Caco-2 (cell line): ENCODE measurements around the gene SOD3. TPM values are rescaled to one million over a fixed set of nuclear protein-coding genes. Genes with fewer than 3 reads are reported as not detected.
A peak's percentile ranks its signal among the peaks of the same experiment; 100 is the strongest.

ENCODE experiments used
- BruUV-seq: library from RNA; stranded (reverse); fragments of 400-500 nt; replicated peaks from 2 replicates; lab custom pipeline; 2021; lab: Mats Ljungman, UMichigan
- CTCF ChIA-PET: fragments of 300-600 bp; sonication (Branson Sonifier 250); formaldehyde crosslinking; loops from one replicate; lab custom pipeline; 2022; ENCODE audit warnings: antibody characterized with exemption; lab: Charles Lee
- POLR2A ChIA-PET: fragments of 300-600 bp; sonication (Branson Sonifier 250); formaldehyde crosslinking; loops from one replicate; lab custom pipeline; 2022; ENCODE audit warnings: antibody characterized with exemption; lab: Charles Lee
- DNase-seq, 2 experiments: peaks; one replicate each; pipeline versions ENCODE4 v3.0.0 to v3.0.0-alpha.2; 2020 to 2022
- H3K27me3 ChIP-seq: replicated peaks from 2 replicates; pipeline ENCODE4 v1.6.0; 2011; ENCODE audit warnings: low read length; ENCODE audit not compliant: control insufficient read depth, insufficient read depth
- H3K36me3 ChIP-seq: 2 replicates; pipeline ENCODE4 v1.5.1; 2011; ENCODE audit warnings: low read length; ENCODE audit not compliant: control insufficient read depth, insufficient read depth
- H3K4me1 ChIP-seq: fragments of 250-450 bp; sonication (Bioruptor Pico); 2 replicates; pipeline ENCODE4 v1.5.1; 2020; ENCODE audit warnings: mild to moderate bottlenecking
- H3K4me3 ChIP-seq: 2 replicates; pipeline ENCODE4 v1.5.1; 2011; ENCODE audit warnings: low read depth, mild to moderate bottlenecking, control low read depth, low read length
- H3K9me3 ChIP-seq: fragments of 250-450 bp; sonication (Bioruptor Pico); 2 replicates; pipeline ENCODE4 v1.5.1; 2020; ENCODE audit warnings: mild to moderate bottlenecking, moderate library complexity
- H3K27ac Mint-ChIP-seq: one replicate; pipeline ENCODE4 v1.8.0; 2022; ENCODE audit warnings: mixed read lengths; ENCODE audit not compliant: unreplicated experiment
- H3K27me3 Mint-ChIP-seq: one replicate; pipeline ENCODE4 v1.8.0; 2022; ENCODE audit warnings: mixed read lengths; ENCODE audit not compliant: insufficient read depth, unreplicated experiment
- H3K36me3 Mint-ChIP-seq: one replicate; pipeline ENCODE4 v1.8.0; 2022; ENCODE audit warnings: mild to moderate bottlenecking, mixed read lengths; ENCODE audit not compliant: insufficient read depth, unreplicated experiment
- H3K4me1 Mint-ChIP-seq: one replicate; pipeline ENCODE4 v1.8.0; 2022; ENCODE audit warnings: low read depth, mixed read lengths; ENCODE audit not compliant: unreplicated experiment
- H3K4me3 Mint-ChIP-seq: one replicate; pipeline ENCODE4 v1.8.0; 2022; ENCODE audit warnings: mild to moderate bottlenecking, moderate library complexity, mixed read lengths; ENCODE audit not compliant: unreplicated experiment
- H3K9me3 Mint-ChIP-seq: one replicate; pipeline ENCODE4 v1.8.0; 2022; ENCODE audit warnings: mixed read lengths; ENCODE audit not compliant: unreplicated experiment
- CTCF ChIP-seq, 2 experiments: fragments of 200-600 bp in 1 of 2; IDR thresholded peaks; 1 replicate in 1 of 2; 2 replicates in 1 of 2; pipeline versions ENCODE4 v1.5.1 to v1.8.0; 2011 to 2022; ENCODE audit warnings: antibody characterized with exemption in 1 of 2, control low read depth in 1 of 2, inconsistent platforms in 1 of 2, low read depth in 1 of 2, low read length in 1 of 2, mild to moderate bottlenecking in 1 of 2, moderate library complexity in 1 of 2; ENCODE audit not compliant: insufficient read depth in 1 of 2, severe bottlenecking in 1 of 2, unreplicated experiment in 1 of 2
- intact Hi-C: fragments of 100-400 bp; cut with micrococcal nuclease; formaldehyde crosslinking; loops from one replicate; pipeline ENCODE4 v1.10.0; 2022; ENCODE audit not compliant: unreplicated experiment
- total RNA-seq: library from RNA; stranded (reverse); gene quantifications from 2 replicates; pipeline ENCODE4 v1.2.3, GENCODE V29; 2022

SOD3 gene
- total RNA-seq, 1 experiment from 2014 or later, result 6.6 TPM

DNA sequence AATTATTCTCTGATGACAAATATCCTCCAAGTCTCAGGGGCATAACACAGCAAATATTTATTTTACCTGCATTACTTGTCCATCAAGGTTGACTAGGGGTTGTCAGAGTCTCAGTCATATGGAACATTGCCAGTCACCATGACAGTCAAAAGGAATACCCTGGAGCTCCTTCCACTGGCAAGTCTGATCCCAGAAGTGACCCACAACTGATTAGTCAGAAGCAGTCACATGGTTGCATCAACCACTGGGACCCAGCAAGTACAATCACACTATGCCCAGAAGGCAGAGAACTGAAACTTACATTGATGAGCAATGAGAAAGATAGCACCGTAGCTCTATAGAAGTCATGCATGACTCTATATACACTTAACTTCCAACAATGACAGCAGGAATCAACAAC, 41.9 kb upstream of the SOD3 start:
- H3K27ac Mint-ChIP-seq, result no peak overlapping the region
- BruUV-seq, result no TSS peak
- ChIA-PET POLR2A (no interaction called here), CTCF (no interaction called here)
- H3K36me3 Mint-ChIP-seq, result no peaks in the 10 kb centered on the region
- Histone ChIP-seq H3K4me1 (no peaks in the 10 kb centered on the region), H3K36me3 (no peaks in the 10 kb centered on the region), H3K27me3 (no peaks in the 10 kb centered on the region), H3K9me3 (peaks cover 9% of the 10 kb centered on the region; the same call in 1 of the 2 replicates), H3K4me3 (no peak overlapping the region)
- intact Hi-C loops, result no loop called here
- no peak overlapping the region for H3K4me3 Mint-ChIP-seq
- H3K4me1 Mint-ChIP-seq, result no peaks in the 10 kb centered on the region
- no peaks in the 10 kb centered on the region for H3K27me3 Mint-ChIP-seq
- no peak for TF ChIP-seq CTCF (IDR thresholded peaks at IDR 0.05; ENCODE audit: insufficient read depth in 1 of 2, low read depth in 1 of 2, low read length in 1 of 2, severe bottlenecking in 1 of 2, unreplicated experiment in 1 of 2)
- peaks cover 23% of the 10 kb centered on the region for H3K9me3 Mint-ChIP-seq
- DNase-seq, result no peak

DNA sequence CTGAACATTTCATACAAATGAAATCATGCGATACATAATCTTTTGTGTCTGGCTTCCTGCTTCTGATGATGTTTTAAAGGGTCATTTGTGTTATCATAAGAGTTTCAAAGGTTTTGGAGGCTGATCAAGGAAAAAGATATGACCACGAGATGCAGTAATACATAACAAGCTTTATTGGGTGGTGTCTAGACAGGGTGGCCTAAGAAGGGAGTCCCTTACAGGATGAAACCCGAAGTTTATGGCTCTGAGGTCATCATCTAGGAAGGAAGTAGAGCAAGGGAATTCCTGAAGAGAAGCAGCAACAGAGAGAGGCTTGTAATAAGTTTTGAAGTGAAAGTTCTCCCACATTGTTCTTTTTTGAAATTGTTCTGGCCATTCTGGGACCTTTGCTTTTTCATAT, 40.8 kb upstream of the SOD3 start:
- ChIA-PET POLR2A (no interaction called here), CTCF (no interaction called here)
- intact Hi-C loops, result no loop called here
- no peak overlapping the region for H3K27ac Mint-ChIP-seq
- no peak overlapping the region for H3K4me3 ChIP-seq
- H3K9me3 ChIP-seq, result peaks cover 9% of the 10 kb centered on the region; the same call in 1 of the 2 replicates
- H3K27me3 ChIP-seq, result no peaks in the 10 kb centered on the region
- peaks cover 23% of the 10 kb centered on the region for H3K9me3 Mint-ChIP-seq
- TF ChIP-seq CTCF (IDR thresholded peaks at IDR 0.05; ENCODE audit: insufficient read depth in 1 of 2, low read depth in 1 of 2, low read length in 1 of 2, severe bottlenecking in 1 of 2, unreplicated experiment in 1 of 2), result no peak
- BruUV-seq, result no TSS peak
- H3K4me1 ChIP-seq, result no peaks in the 10 kb centered on the region
- H3K27me3 Mint-ChIP-seq, result no peaks in the 10 kb centered on the region
- no peaks in the 10 kb centered on the region for H3K4me1 Mint-ChIP-seq
- no peaks in the 10 kb centered on the region for H3K36me3 ChIP-seq
- DNase-seq, result no peak
- H3K36me3 Mint-ChIP-seq, result no peaks in the 10 kb centered on the region
- no peak overlapping the region for H3K4me3 Mint-ChIP-seq

DNA sequence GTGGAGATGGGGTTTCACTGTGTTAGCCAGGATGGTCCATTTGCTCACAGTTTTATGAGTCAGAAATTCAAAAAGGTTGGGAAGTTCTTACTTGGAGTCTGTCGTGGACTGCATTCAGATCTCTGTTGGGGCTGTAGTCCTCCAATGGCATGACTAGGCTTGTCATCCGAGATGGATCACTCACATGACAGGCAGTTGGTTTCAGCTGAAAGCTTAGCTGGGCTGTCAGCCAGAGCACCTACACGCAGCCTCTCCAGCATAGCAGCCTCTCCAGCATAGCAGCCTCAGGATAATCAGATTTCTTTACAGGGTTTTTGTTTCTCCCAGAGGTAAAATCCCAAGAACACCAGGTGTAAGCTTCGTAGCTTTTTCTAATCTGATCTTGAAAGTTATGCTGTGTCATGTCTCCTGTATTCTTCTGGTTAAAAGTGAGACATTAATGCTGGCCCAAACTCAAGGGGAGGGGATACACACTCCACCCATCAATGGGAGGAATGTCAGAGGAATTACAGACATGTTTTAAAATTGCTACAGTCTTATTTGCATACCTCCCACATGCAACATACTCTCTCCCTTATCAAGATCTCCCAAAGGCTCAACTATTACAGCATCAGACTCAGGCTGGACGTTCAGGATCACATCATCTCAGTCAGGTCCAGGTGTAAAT, 31.6 kb upstream of the SOD3 start:
- no peak for TF ChIP-seq CTCF (IDR thresholded peaks at IDR 0.05; ENCODE audit: insufficient read depth in 1 of 2, low read depth in 1 of 2, low read length in 1 of 2, severe bottlenecking in 1 of 2, unreplicated experiment in 1 of 2)
- Mint-ChIP-seq H3K4me3 (no peak overlapping the region), H3K4me1 (peaks cover 8% of the 10 kb centered on the region), H3K27me3 (no peaks in the 10 kb centered on the region), H3K9me3 (peaks cover 6% of the 10 kb centered on the region), H3K36me3 (no peaks in the 10 kb centered on the region), H3K27ac (peak overlapping the region; percentile 53)
- CTCF ChIA-PET, result no interaction called here
- H3K4me1 ChIP-seq, result peaks cover 9% of the 10 kb centered on the region
- H3K36me3 ChIP-seq, result no peaks in the 10 kb centered on the region
- H3K9me3 ChIP-seq, result no peaks in the 10 kb centered on the region
- no peaks in the 10 kb centered on the region for H3K27me3 ChIP-seq
- peak; percentile 36 to 53 for DNase-seq
- H3K4me3 ChIP-seq, result no peak overlapping the region
- intact Hi-C loops, result loop anchor here (1.0 kb wide), 1 partner anchor 120 kb away; no protein-coding TSS in a partner anchor
- POLR2A ChIA-PET, result no interaction called here
- BruUV-seq, result TSS peak; percentile 88
